Activated naive CD8-positive, alpha-beta T cell treated with anti-CD3 and anti-CD28 coated beads, Interleukin-2, amount 50 U/mL, for 16 hours (primary cell): ENCODE data around the gene TNFAIP3.

Experiments
- DNase-seq: peaks from one replicate; pipeline ENCODE4 v3.0.0-alpha.2; 2020; ENCODE audit warnings: low read depth, low spot score

The TNFAIP3 gene

DNA sequence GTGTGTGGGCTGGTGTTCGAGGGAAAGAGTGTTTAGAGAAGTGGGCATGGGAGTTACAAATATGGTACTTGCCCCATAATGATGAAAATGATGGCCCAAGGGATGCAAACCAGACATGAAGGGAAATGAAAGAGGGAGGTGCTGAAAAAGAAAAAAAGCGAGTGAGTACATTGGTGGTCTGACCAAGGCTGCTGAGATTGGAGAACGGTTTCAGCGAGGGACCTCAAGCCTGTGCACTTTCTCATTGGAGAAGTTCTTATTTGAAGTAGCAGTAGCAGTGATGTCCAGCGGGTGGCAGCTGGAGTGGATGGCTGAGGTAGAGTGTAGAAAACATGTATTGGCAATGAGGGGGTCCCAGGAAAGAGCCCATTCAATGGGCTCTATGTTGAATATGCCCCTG, 54.8 kb downstream of the TNFAIP3 start:
- DNase-seq, result no peak

DNA sequence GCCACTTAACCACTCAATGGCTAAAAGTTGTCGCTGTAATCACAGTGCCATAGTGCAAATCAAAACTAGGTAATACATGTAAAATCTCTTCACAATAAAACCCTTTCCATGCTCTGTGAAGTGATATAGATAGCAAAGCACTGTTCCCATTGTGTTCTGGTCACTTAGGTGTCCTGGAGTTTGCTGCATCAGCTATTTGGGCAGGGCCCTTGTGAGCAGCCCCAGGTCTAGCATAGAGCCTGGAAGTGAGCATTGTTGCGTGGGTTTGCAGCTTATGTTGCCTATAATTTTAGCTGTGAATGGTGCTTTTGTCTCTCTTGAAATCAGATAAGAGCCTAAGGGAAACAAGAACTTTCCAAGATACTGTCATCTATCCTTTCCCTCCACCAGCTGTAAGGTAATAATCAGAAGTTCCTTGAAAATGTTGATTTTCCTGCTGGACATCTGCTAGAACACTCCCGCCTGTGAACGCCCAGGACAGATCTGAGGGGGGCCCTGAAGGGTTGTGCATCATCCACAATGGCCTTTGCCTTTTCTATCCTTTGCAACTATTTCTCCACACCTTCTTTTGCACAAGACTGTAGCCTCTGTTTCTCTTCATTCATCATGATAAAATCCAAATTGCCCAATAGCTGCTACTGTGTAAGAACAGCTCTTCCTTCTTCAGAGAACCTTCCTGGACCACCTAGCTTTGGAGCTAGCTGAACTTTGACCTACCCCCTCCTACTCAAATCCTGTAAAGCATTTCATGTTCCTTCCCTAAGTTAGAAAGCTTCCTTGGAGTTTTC, 57.0 kb downstream of the TNFAIP3 start:
- no peak for DNase-seq

- no peak for DNase-seq
These were observed 58.2 kb downstream of the TNFAIP3 start for GRCh38 chr6:137925141-137925698.

- no peak for DNase-seq
These were observed 59.2 kb downstream of the TNFAIP3 start for GRCh38 chr6:137926207-137926731.

DNA sequence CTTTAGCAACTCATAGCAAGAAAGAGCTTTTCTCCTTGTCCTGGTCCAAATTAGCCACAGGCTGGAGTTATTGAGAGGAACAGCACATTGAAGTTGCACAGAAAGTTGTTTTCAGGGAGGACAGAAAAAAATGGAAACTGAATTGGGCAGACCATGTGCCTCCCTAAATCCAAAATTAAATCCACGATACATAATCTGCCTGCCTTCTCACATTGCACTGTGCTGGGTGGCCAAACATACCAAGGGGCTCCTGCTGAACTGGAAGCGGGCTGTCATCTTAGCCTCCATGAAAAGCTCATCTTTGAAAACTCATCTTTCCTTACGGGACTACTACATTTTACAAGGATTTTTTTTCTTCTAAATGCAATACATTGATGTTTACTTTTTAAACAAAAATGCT, 59.9 kb downstream of the TNFAIP3 start:
- DNase-seq, result no peak

DNA sequence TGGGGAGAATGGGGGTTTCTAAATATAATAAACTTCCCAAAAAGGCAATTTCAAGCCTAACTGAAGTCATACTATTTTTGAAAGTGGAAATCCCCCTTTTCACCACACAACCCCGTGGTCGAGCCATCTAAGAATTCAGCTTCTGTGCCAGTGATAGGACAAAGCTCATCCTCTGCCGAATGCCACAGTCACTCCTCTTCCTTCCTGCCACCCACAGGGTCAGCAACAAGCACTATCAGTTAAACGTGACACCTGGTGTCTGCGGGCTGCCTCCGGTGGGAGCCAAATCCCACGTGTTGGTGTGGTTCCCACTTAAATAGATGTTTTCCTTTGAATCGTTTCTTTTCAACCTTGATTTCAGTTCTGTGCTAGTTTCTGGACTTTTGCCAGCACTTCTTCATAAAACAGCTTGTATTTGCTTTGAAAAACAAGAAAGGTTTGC, 60.7 kb downstream of the TNFAIP3 start:
- DNase-seq, result peak; percentile 59

GRCh38 chr6:137928286-137928685, 61.2 kb downstream of the TNFAIP3 start:
- peak; percentile 17 for DNase-seq

GRCh38 chr6:137931849-137932465, 64.9 kb downstream of the TNFAIP3 start:
- no peak for DNase-seq
